ENCODE results near the gene TAMM41. TPM values are rescaled to one million over a fixed set of nuclear protein-coding genes. Genes with fewer than 3 reads are reported as not detected.

The TAMM41 gene
- total RNA-seq, 1 experiment from 2014 or later, result 19.7 TPM

GRCh38 chr3:11814663-11815062 lies 32.0 kb downstream of the TAMM41 start:
- Mint-ChIP-seq H3K4me3 (ENCODE audit: unreplicated experiment) (no peak overlapping the region), H3K27me3 (ENCODE audit: insufficient read depth, unreplicated experiment) (no peaks in the 10 kb centered on the region), H3K27ac (ENCODE audit: unreplicated experiment) (no peak overlapping the region), H3K9me3 (ENCODE audit: unreplicated experiment) (no peaks in the 10 kb centered on the region), H3K36me3 (ENCODE audit: insufficient read depth, unreplicated experiment) (peaks cover 12% of the 10 kb centered on the region), H3K4me1 (ENCODE audit: low read depth, unreplicated experiment) (no peaks in the 10 kb centered on the region)
- CTCF ChIA-PET, result interaction anchor here (0.6 kb wide), 1 partner anchor 480 kb away, joined by 3 read pairs; no protein-coding TSS in a partner anchor
- BruUV-seq (replicated peaks), result no TSS peak
- POLR2A ChIA-PET, result no interaction called here
- Histone ChIP-seq H3K9me3 (no peaks in the 10 kb centered on the region), H3K4me3 (ENCODE audit: low read depth, low read length) (no peak overlapping the region), H3K36me3 (ENCODE audit: control insufficient read depth, insufficient read depth, low read length) (no peaks in the 10 kb centered on the region), H3K27me3 (replicated peaks; ENCODE audit: control insufficient read depth, insufficient read depth, low read length) (no peaks in the 10 kb centered on the region), H3K4me1 (no peaks in the 10 kb centered on the region)
- no peak for DNase-seq
- TF ChIP-seq CTCF (IDR thresholded peaks at IDR 0.05; ENCODE audit: insufficient read depth in 1 of 2, low read depth in 1 of 2, low read length in 1 of 2, severe bottlenecking in 1 of 2, unreplicated experiment in 1 of 2), result no peak
- intact Hi-C loops (cut with micrococcal nuclease; ENCODE audit: unreplicated experiment), result no loop called here

- Mint-ChIP-seq H3K36me3 (ENCODE audit: insufficient read depth, unreplicated experiment) (peaks cover 17% of the 10 kb centered on the region), H3K4me1 (ENCODE audit: low read depth, unreplicated experiment) (no peaks in the 10 kb centered on the region), H3K27ac (ENCODE audit: unreplicated experiment) (no peak overlapping the region), H3K9me3 (ENCODE audit: unreplicated experiment) (no peaks in the 10 kb centered on the region), H3K27me3 (ENCODE audit: insufficient read depth, unreplicated experiment) (no peaks in the 10 kb centered on the region), H3K4me3 (ENCODE audit: unreplicated experiment) (no peak overlapping the region)
- Histone ChIP-seq H3K27me3 (replicated peaks; ENCODE audit: control insufficient read depth, insufficient read depth, low read length) (no peaks in the 10 kb centered on the region), H3K4me1 (no peaks in the 10 kb centered on the region), H3K36me3 (ENCODE audit: control insufficient read depth, insufficient read depth, low read length) (0 out of 2 replicates have a peak, but pooled peaks cover 1% of the 10 kb centered on the region), H3K9me3 (no peaks in the 10 kb centered on the region), H3K4me3 (ENCODE audit: low read depth, low read length) (no peak overlapping the region)
- intact Hi-C loops (cut with micrococcal nuclease; ENCODE audit: unreplicated experiment), result no loop called here
- DNase-seq, result no peak
- no TSS peak for BruUV-seq (replicated peaks)
- TF ChIP-seq CTCF (IDR thresholded peaks at IDR 0.05; ENCODE audit: insufficient read depth in 1 of 2, low read depth in 1 of 2, low read length in 1 of 2, severe bottlenecking in 1 of 2, unreplicated experiment in 1 of 2), result no peak
- ChIA-PET CTCF (no interaction called here), POLR2A (no interaction called here)
Measured at GRCh38 chr3:11810276-11810675, 36.4 kb downstream of the TAMM41 start.

GRCh38 chr3:11808231-11808630 lies 38.5 kb downstream of the TAMM41 start:
- ChIA-PET CTCF (interaction anchor here (1.5 kb wide), 1 partner anchor 34 kb away, joined by 7 read pairs; no protein-coding TSS in a partner anchor), POLR2A (no interaction called here)
- no peak overlapping the region for H3K27ac Mint-ChIP-seq (ENCODE audit: unreplicated experiment)
- intact Hi-C loops (cut with micrococcal nuclease; ENCODE audit: unreplicated experiment), result no loop called here
- no peaks in the 10 kb centered on the region for H3K27me3 ChIP-seq (replicated peaks; ENCODE audit: control insufficient read depth, insufficient read depth, low read length)
- no TSS peak for BruUV-seq (replicated peaks)
- H3K4me1 ChIP-seq, result no peaks in the 10 kb centered on the region
- no peaks in the 10 kb centered on the region for H3K9me3 Mint-ChIP-seq (ENCODE audit: unreplicated experiment)
- no peak overlapping the region for H3K4me3 Mint-ChIP-seq (ENCODE audit: unreplicated experiment)
- H3K9me3 ChIP-seq, result no peaks in the 10 kb centered on the region
- no peak for TF ChIP-seq CTCF (IDR thresholded peaks at IDR 0.05; ENCODE audit: insufficient read depth in 1 of 2, low read depth in 1 of 2, low read length in 1 of 2, severe bottlenecking in 1 of 2, unreplicated experiment in 1 of 2)
- no peak overlapping the region for H3K4me3 ChIP-seq (ENCODE audit: low read depth, low read length)
- no peak for DNase-seq
- H3K27me3 Mint-ChIP-seq (ENCODE audit: insufficient read depth, unreplicated experiment), result no peaks in the 10 kb centered on the region
- 0 out of 2 replicates have a peak, but pooled peaks cover 1% of the 10 kb centered on the region for H3K36me3 ChIP-seq (ENCODE audit: control insufficient read depth, insufficient read depth, low read length)
- H3K36me3 Mint-ChIP-seq (ENCODE audit: insufficient read depth, unreplicated experiment), result peaks cover 17% of the 10 kb centered on the region
- H3K4me1 Mint-ChIP-seq (ENCODE audit: low read depth, unreplicated experiment), result no peaks in the 10 kb centered on the region
